Astrocyte (in vitro differentiated cells and primary cell): ENCODE data around the gene SPX. TPM values are rescaled to one million over a fixed set of nuclear protein-coding genes. Genes with fewer than 3 reads are reported as not detected.
A peak's percentile ranks its signal among the peaks of the same experiment; 100 is the strongest.

Source experiments
- DNase-seq: peaks from one replicate; pipeline ENCODE4 v3.0.0-alpha.2; 2010; ENCODE audit warnings: low read depth
- FAIRE-seq: peaks from 2 replicates; lab custom pipeline; 2011; peaks lifted over from hg19 to GRCh38; lab: Jason Lieb, UNC
- H2AFZ ChIP-seq: 2 replicates; pipeline ENCODE4 v1.6.0; 2012; ENCODE audit warnings: low read depth, low read length, inconsistent platforms
- H3K27ac ChIP-seq: 2 replicates; pipeline ENCODE4 v1.5.1; 2011; ENCODE audit warnings: low read depth, low read length, inconsistent platforms
- H3K27me3 ChIP-seq: 2 replicates; pipeline ENCODE4 v1.6.0; 2011; ENCODE audit warnings: low read length, inconsistent platforms; ENCODE audit not compliant: insufficient read depth
- H3K36me3 ChIP-seq: 2 replicates; pipeline ENCODE4 v1.5.1; 2011; ENCODE audit warnings: low read length, inconsistent platforms; ENCODE audit not compliant: insufficient read depth
- H3K4me1 ChIP-seq: 2 replicates; pipeline ENCODE4 v1.5.1; 2011; ENCODE audit warnings: low read length, inconsistent platforms; ENCODE audit not compliant: insufficient read depth
- H3K4me2 ChIP-seq: 2 replicates; pipeline ENCODE4 v1.6.0; 2012; ENCODE audit warnings: low read length, inconsistent platforms
- H3K4me3 ChIP-seq: 2 replicates; pipeline ENCODE4 v1.5.1; 2011; ENCODE audit warnings: low read depth, mild to moderate bottlenecking, low read length, inconsistent platforms; ENCODE audit not compliant: insufficient read depth
- H3K79me2 ChIP-seq: 2 replicates; pipeline ENCODE4 v1.6.0; 2012; ENCODE audit warnings: mild to moderate bottlenecking, low read length, inconsistent platforms; ENCODE audit not compliant: insufficient read depth
- H3K9ac ChIP-seq: 2 replicates; pipeline ENCODE4 v1.6.0; 2012; ENCODE audit warnings: mild to moderate bottlenecking, low read length, inconsistent platforms
- H3K9me3 ChIP-seq: 2 replicates; pipeline ENCODE4 v1.5.1; 2012; ENCODE audit warnings: low read depth, mild to moderate bottlenecking, low read length, inconsistent platforms; ENCODE audit not compliant: insufficient read depth
- H4K20me1 ChIP-seq: 2 replicates; pipeline ENCODE4 v1.6.0; 2012; ENCODE audit warnings: low read length, inconsistent platforms; ENCODE audit not compliant: insufficient read depth
- H3K27ac Mint-ChIP-seq: one replicate; pipeline ENCODE4 v1.8.0; 2021; ENCODE audit warnings: mild to moderate bottlenecking, mixed read lengths; ENCODE audit not compliant: unreplicated experiment
- H3K27me3 Mint-ChIP-seq: one replicate; pipeline ENCODE4 v1.8.0; 2021; ENCODE audit warnings: low read depth, mixed read lengths; ENCODE audit not compliant: unreplicated experiment
- H3K36me3 Mint-ChIP-seq: one replicate; pipeline ENCODE4 v1.8.0; 2021; ENCODE audit warnings: low read depth, mixed read lengths; ENCODE audit not compliant: unreplicated experiment
- H3K4me1 Mint-ChIP-seq: one replicate; pipeline ENCODE4 v1.8.0; 2021; ENCODE audit warnings: low read depth, mixed read lengths; ENCODE audit not compliant: unreplicated experiment
- H3K4me3 Mint-ChIP-seq: one replicate; pipeline ENCODE4 v1.8.0; 2021; ENCODE audit warnings: mild to moderate bottlenecking, moderate library complexity, mixed read lengths; ENCODE audit not compliant: unreplicated experiment
- H3K9me3 Mint-ChIP-seq: one replicate; pipeline ENCODE4 v1.8.0; 2021; ENCODE audit warnings: mild to moderate bottlenecking, mixed read lengths; ENCODE audit not compliant: unreplicated experiment
- CTCF ChIP-seq: IDR thresholded peaks from 2 replicates; pipeline ENCODE4 v1.5.1; 2011; ENCODE audit warnings: low read depth, mild to moderate bottlenecking, inconsistent platforms, low read length, moderate library complexity; ENCODE audit not compliant: insufficient read depth
- EZH2 ChIP-seq: IDR thresholded peaks from 2 replicates; pipeline ENCODE4 v1.6.1; 2012; ENCODE audit warnings: mild to moderate bottlenecking, low read length, inconsistent platforms; ENCODE audit not compliant: insufficient read depth
- total RNA-seq: library from RNA; stranded (reverse); gene quantifications from 2 replicates; pipeline ENCODE4 v1.2.1, GENCODE V29; 2021

Gene SPX
- total RNA-seq, 1 donor from 2014 or later, result 26.1 TPM

GRCh38 chr12:21558100-21558679 lies 32.1 kb downstream of the SPX start:
- Histone ChIP-seq H3K27ac (no peak overlapping the region), H4K20me1 (no peaks in the 10 kb centered on the region), H3K79me2 (no peaks in the 10 kb centered on the region), H2AFZ (no peak overlapping the region), H3K4me1 (no peaks in the 10 kb centered on the region), H3K36me3 (no peaks in the 10 kb centered on the region), H3K4me3 (no peak overlapping the region), H3K4me2 (no peak overlapping the region), H3K9ac (no peak overlapping the region), H3K9me3 (no peaks in the 10 kb centered on the region), H3K27me3 (no peaks in the 10 kb centered on the region)
- no peak for FAIRE-seq
- Mint-ChIP-seq H3K9me3 (peaks cover 4% of the 10 kb centered on the region), H3K27me3 (no peaks in the 10 kb centered on the region), H3K36me3 (no peaks in the 10 kb centered on the region), H3K27ac (no peak overlapping the region), H3K4me1 (no peaks in the 10 kb centered on the region), H3K4me3 (no peak overlapping the region)
- no peak for TF ChIP-seq EZH2
- TF ChIP-seq CTCF, result no peak
- DNase-seq, result no peak

- Histone ChIP-seq H3K9ac (no peak overlapping the region), H2AFZ (no peak overlapping the region), H3K4me2 (no peak overlapping the region), H4K20me1 (no peaks in the 10 kb centered on the region), H3K27me3 (no peaks in the 10 kb centered on the region), H3K36me3 (no peaks in the 10 kb centered on the region), H3K4me1 (no peaks in the 10 kb centered on the region), H3K9me3 (no peaks in the 10 kb centered on the region), H3K4me3 (no peak overlapping the region), H3K27ac (no peak overlapping the region), H3K79me2 (no peaks in the 10 kb centered on the region)
- Mint-ChIP-seq H3K27ac (no peak overlapping the region), H3K27me3 (no peaks in the 10 kb centered on the region), H3K9me3 (no peaks in the 10 kb centered on the region), H3K4me3 (no peak overlapping the region), H3K4me1 (no peaks in the 10 kb centered on the region), H3K36me3 (no peaks in the 10 kb centered on the region)
- DNase-seq, result peak; percentile 39
- TF ChIP-seq CTCF, result no peak
- no peak for FAIRE-seq
Measured at GRCh38 chr12:21559855-21560569, 33.9 kb downstream of the SPX start.

GRCh38 chr12:21561158-21561557 lies 35.1 kb downstream of the SPX start:
- Histone ChIP-seq H3K4me1 (no peaks in the 10 kb centered on the region), H2AFZ (no peak overlapping the region), H4K20me1 (no peaks in the 10 kb centered on the region), H3K4me3 (no peak overlapping the region), H3K4me2 (no peak overlapping the region), H3K36me3 (no peaks in the 10 kb centered on the region), H3K9me3 (no peaks in the 10 kb centered on the region), H3K79me2 (no peaks in the 10 kb centered on the region), H3K9ac (no peak overlapping the region), H3K27ac (no peak overlapping the region), H3K27me3 (no peaks in the 10 kb centered on the region)
- Mint-ChIP-seq H3K4me3 (no peak overlapping the region), H3K4me1 (no peaks in the 10 kb centered on the region), H3K9me3 (no peaks in the 10 kb centered on the region), H3K27me3 (no peaks in the 10 kb centered on the region), H3K27ac (no peak overlapping the region), H3K36me3 (no peaks in the 10 kb centered on the region)
- no peak for TF ChIP-seq CTCF
- TF ChIP-seq EZH2, result no peak
- FAIRE-seq, result no peak
- no peak for DNase-seq
